Fibroblast of skin of right biceps (primary cell): Measurements from ENCODE around the gene CETP.

ENCODE experiments used
- DNase-seq: peaks from one replicate; pipeline ENCODE4 v3.0.0-alpha.2; 2013

Gene CETP, protein sequence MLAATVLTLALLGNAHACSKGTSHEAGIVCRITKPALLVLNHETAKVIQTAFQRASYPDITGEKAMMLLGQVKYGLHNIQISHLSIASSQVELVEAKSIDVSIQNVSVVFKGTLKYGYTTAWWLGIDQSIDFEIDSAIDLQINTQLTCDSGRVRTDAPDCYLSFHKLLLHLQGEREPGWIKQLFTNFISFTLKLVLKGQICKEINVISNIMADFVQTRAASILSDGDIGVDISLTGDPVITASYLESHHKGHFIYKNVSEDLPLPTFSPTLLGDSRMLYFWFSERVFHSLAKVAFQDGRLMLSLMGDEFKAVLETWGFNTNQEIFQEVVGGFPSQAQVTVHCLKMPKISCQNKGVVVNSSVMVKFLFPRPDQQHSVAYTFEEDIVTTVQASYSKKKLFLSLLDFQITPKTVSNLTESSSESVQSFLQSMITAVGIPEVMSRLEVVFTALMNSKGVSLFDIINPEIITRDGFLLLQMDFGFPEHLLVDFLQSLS

DNA sequence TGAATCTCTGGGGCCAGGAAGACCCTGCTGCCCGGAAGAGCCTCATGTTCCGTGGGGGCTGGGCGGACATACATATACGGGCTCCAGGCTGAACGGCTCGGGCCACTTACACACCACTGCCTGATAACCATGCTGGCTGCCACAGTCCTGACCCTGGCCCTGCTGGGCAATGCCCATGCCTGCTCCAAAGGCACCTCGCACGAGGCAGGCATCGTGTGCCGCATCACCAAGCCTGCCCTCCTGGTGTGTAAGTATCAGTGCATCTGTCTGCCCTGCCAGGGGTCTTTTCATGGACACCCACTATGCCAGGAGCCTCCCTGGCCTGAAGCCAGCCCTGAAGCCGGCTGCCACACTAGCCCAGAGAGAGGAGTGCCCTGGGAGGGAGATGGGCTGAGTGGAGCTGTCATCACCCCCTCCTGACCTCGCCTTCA is at the start of gene CETP:
TSS of gene CETP (plus strand) at position 100 of the 431 bp plus-strand sequence. CDS start at position 130, 30 bp downstream.
- DNase-seq: no peak

DNA sequence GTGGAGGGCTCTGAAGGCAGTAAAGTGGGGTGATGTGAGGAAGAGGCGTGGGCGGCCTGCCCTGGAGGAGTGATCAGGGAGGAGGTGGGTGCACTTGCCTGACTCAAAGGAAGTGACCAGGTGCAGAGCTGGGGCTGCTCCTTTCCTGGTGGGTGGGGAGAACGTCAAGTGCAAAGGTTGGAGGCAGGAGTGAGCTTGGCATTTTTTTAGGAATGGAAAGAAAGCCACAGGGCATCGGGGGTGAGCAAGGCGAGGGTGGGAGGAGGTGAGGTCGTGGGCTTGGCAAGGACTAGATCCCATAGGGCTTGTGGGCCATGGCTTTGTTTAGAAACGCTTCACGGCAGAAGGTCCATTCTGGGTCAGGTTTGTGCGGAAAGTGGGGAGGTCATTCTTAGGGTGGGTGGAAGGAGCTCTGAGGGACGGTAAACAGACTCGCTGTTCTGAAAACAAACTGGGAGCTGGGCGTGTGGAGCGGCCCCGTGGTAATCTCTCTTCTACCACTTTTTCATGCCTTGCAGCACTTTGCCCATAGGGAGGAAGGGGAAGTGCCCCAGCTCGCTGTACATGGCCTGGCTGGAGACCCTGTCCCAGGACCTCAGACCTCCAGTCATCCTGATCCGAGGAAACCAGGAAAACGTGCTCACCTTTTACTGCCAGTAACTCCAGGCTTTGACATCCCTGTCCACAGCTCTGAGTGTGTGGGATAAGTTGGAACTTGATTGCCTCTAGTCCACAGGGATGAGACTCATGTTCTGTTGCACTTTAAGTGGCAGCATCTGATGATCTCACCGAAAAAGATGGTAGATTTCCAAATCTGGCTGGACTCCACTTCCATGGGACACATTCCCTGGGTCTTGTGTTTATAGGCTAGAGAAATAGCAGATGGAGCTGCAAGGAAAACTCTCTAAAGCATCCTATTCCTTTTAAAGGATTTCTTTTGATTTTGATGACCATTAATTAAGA is 48.7 kb upstream of the CETP start:
- DNase-seq: peak; percentile 62

GRCh38 chr16:56914896-56915295 is 46.9 kb upstream of the CETP start:
- no peak for DNase-seq

GRCh38 chr16:56915336-56916119 is 46.2 kb upstream of the CETP start:
- DNase-seq: no peak

- DNase-seq: no peak
Observed at GRCh38 chr16:56916571-56917403, 45.0 kb upstream of the CETP start.

GRCh38 chr16:56918467-56919012 is 43.2 kb upstream of the CETP start:
- DNase-seq: no peak

DNA sequence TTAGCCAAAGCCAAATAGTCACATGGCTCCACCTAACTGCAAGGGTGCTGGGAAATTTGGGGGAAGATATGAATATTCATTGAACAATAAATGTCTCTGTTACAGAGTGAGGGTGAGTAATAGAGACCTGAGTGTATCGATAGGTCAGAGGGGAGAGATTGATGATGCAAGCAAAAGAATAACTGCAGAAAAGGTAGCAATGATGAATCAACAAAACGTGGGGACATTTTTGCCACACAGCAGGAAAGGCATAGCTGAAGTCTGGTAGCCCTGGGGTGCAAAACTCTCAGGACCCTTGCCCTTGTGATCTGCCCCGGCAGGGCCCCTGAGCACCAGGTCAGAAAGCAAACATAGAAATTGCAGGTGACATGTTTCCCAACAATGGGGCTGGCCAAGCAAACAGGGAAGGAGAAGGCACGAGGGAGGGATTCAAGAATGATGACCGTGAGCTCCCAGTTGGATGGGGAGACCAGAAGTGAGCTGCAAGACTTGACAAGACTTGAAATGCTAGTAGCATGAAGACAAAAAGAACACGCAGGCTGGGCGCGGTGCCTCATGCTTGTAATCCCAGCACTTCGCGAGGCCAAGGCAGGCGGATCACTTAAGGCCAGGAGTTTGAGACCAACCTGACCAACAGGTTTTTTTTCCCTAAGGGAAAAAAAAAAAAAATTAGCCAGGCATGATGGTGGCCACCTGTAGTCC is 42.5 kb upstream of the CETP start:
- DNase-seq: no peak

GRCh38 chr16:56921571-56921970 is 40.2 kb upstream of the CETP start:
- DNase-seq: no peak

- no peak for DNase-seq
Observed at GRCh38 chr16:56923481-56924091, 38.2 kb upstream of the CETP start.

- DNase-seq: no peak
Observed at GRCh38 chr16:56927471-56927870, 34.3 kb upstream of the CETP start.

GRCh38 chr16:56929639-56930038 is 32.1 kb upstream of the CETP start:
- no peak for DNase-seq

DNA sequence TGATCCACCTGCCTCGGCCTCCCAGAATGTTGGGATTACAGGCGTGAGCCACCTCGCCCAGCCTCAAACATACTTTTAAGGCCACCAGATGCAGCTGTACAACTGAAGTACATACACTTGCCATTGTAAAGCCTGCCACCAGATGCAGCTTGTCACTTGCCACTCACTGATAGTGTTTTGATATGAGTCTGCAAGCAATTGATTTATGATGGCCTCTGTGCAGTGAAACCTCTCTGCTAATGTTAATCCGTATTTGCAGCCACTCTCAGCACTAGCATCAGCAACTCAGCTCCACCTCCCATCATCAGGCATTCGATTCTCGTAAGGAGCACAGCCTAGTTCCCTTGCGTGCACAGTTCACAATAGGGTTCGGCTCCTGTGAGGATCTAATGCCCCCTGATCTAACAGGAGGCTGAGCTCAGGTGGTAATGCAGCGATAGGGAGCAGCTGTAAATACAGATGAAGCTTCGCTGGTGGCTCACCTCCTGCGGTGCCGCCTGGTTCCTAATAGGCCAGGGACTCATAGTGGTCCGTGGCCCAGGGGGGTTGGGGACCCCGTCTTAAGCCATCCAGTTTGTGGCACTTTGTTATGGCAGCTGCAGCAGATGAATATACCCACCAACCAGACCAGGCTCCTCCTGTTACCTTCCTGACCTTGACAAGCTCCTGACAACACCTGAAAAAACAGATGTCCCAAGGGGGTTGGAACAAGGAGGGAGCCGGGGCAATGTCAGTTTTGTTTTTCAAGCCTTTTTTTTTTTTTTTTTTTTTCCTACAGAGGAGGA is 31.1 kb upstream of the CETP start:
- no peak for DNase-seq

DNA sequence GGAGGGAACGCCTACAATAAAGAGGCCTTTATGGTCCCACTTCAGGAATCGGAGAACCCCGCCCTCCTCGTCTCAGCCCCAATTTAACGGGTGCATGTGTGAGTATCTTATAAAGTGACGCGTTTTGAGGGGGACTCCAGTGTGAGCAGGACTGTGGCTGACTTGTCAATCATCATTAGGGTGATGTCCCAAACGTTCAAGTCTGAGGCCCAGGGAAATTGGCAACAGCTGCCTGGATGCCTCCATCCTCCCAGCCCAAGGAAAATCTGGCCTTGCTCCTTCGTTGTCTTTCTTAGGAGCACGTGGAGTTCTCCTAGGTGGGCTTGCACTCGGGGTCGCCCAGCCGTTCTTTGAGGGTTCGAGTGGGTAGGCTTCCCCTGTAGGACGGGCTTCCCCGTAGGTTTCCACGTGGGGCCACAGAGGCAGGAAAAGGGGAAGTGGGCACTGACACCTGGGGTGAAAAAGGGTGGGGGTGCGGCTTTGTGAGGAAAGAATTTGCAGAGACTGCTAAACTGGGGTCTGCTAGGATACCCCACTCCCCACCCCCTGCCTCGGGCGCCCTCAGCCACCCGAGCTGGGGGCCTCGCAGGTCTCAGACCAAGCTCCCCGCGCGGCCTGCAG is 30.4 kb upstream of the CETP start:
- no peak for DNase-seq

- peak; percentile 99 for DNase-seq
Observed at GRCh38 chr16:56931892-56932720, 29.6 kb upstream of the CETP start, which contains the start of gene HERPUD1. Gene HERPUD1 (plus strand): TSS chr16:56932142. CDS start chr16:56932245, 103 bp downstream.

GRCh38 chr16:56932721-56933619 is 28.8 kb upstream of the CETP start:
- DNase-seq: peak; percentile 53

GRCh38 chr16:56933828-56934598 is 27.7 kb upstream of the CETP start:
- DNase-seq: no peak
